Sigmoid colon (tissue), 7 donors: ENCODE measurements around the gene ATXN3. TPM values are rescaled to one million over a fixed set of nuclear protein-coding genes. Genes with fewer than 3 reads are reported as not detected.

Source experiments
- DNase-seq: peaks from one replicate; pipeline ENCODE4 v3.0.0-alpha.2; 2019
- H3K27ac ChIP-seq, 4 donors: fragments of 200-600 bp; sonication (generic); one replicate each; pipeline ENCODE4 v1.5.1; 2016 to 2019; ENCODE audit warnings: mild to moderate bottlenecking in 1 of 4
- H3K27me3 ChIP-seq, 3 donors: fragments of 200-600 bp; sonication (generic); one replicate each; pipeline ENCODE4 v1.5.1; 2019; ENCODE audit warnings: mild to moderate bottlenecking in 1 of 3
- H3K36me3 ChIP-seq, 4 donors: fragments of 200-600 bp; sonication (generic); one replicate each; pipeline ENCODE4 v1.5.1; 2016 to 2019
- H3K4me1 ChIP-seq, 4 donors: fragments of 200-600 bp; sonication (generic); one replicate each; pipeline ENCODE4 v1.5.1; 2017 to 2019
- H3K4me3 ChIP-seq, 4 donors: fragments of 200-600 bp; sonication (generic); one replicate each; pipeline ENCODE4 v1.5.1; 2017 to 2019; ENCODE audit warnings: mild to moderate bottlenecking in 2 of 4, moderate library complexity in 1 of 4
- H3K9me3 ChIP-seq, 4 donors: fragments of 200-600 bp in 3 of 4; sonication (generic) in 3 of 4; one replicate each; pipeline versions ENCODE4 v1.5.1 to v1.6.1; 2013 to 2019
- CTCF ChIP-seq, 4 experiments: fragments of 450-650 bp in 3 of 4; fragments of 200-600 bp in 1 of 4; IDR thresholded peaks; one replicate each; pipeline ENCODE4 v1.5.1; 2016 to 2019; ENCODE audit warnings: antibody characterized with exemption in 4 of 4, mild to moderate bottlenecking in 3 of 4, moderate library complexity in 2 of 4
- EP300 ChIP-seq, 4 donors: sonication (generic); formaldehyde crosslinking; IDR thresholded peaks; one replicate each; pipeline ENCODE4 v1.6.1; 2017; ENCODE audit warnings: antibody characterized with exemption in 4 of 4
- POLR2A ChIP-seq, 2 donors: fragments of 450-650 bp; IDR thresholded peaks; one replicate each; pipeline ENCODE4 v1.6.1; 2016; ENCODE audit warnings: antibody characterized with exemption in 2 of 2, mild to moderate bottlenecking in 2 of 2, moderate library complexity in 2 of 2
- POLR2AphosphoS5 ChIP-seq, 4 donors: sonication (generic); formaldehyde crosslinking; IDR thresholded peaks; one replicate each; pipeline ENCODE4 v1.6.1; 2017; ENCODE audit warnings: antibody characterized with exemption in 4 of 4
- WGBS, 2 donors: extraction: QIAGEN DNeasy Blood & Tissue Kit; methylation state at CpG; one replicate each; pipeline ENCODE4 v1.1.7; 2013; 5-methylcytosine and 5-hydroxymethylcytosine counted together
- intact Hi-C: fragments of 100-400 bp; cut with DNase I; formaldehyde crosslinking; loops from one replicate; pipeline ENCODE4 v1.15.1; 2023
- polyA plus RNA-seq, 3 donors: library from polyadenylated mRNA; stranded (reverse); fragments of 200-250 nt; gene quantifications; one replicate each; pipeline ENCODE4 v1.2.3, GENCODE V29; 2013
- total RNA-seq, 4 donors: library from RNA; depleted of rRNA; stranded (reverse); fragments of >200 nt; gene quantifications; one replicate each; pipeline ENCODE4 v1.1.0, GENCODE V29; 2016
- donor health status: healthy with polysubstance abuse.
- donor health status: Bipolar disorder and iron deficiency.
- donor health status: healthy.

ATXN3 gene
- total and polyA plus RNA-seq, 7 donors = 9.0 to 48.5 (median 30.4) TPM

DNA sequence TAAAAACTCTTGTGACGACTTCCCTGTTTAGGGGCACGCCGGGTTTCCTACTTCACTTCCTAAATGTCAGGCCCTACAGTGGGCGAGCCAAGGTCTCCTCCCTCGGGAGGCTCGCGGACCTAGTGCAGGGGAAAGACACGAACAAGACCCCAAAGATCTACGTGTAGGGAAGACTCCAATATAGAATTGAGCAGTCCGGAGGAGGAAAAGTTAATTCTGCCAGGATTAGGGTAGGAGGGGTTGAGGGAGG lies 564 bp downstream of the ATXN3 start:
- intact Hi-C loops = loop anchor here (2.0 to 10.0 kb wide), 4 partner anchors 15 to 601 kb away; partner anchors contain the start of genes CPSF2, NDUFB1 and TRIP11
- Histone ChIP-seq H3K27me3 (no peaks in the 10 kb centered on the region), H3K36me3 (no peaks in the 10 kb centered on the region), H3K4me3 (peak overlapping the region; percentile 78 to 96 (median 88)), H3K4me1 (peaks cover 0 to 34% (median 30%) of the 10 kb centered on the region in 4 donors), H3K9me3 (no peaks in the 10 kb centered on the region), H3K27ac (peak overlapping the region; percentile 96 to 99 (median 97))
- TF ChIP-seq EP300 (IDR thresholded peaks at IDR 0.05) = no peak
- TF ChIP-seq POLR2A (IDR thresholded peaks at IDR 0.05) = no peak
- no peak for TF ChIP-seq POLR2AphosphoS5 (IDR thresholded peaks at IDR 0.05)
- TF ChIP-seq CTCF (IDR thresholded peaks at IDR 0.05) = no peak
- DNase-seq = peak; percentile 82
- WGBS, 2 donors = 0% methylated on average over 10 of the region's 10 CpGs

DNA sequence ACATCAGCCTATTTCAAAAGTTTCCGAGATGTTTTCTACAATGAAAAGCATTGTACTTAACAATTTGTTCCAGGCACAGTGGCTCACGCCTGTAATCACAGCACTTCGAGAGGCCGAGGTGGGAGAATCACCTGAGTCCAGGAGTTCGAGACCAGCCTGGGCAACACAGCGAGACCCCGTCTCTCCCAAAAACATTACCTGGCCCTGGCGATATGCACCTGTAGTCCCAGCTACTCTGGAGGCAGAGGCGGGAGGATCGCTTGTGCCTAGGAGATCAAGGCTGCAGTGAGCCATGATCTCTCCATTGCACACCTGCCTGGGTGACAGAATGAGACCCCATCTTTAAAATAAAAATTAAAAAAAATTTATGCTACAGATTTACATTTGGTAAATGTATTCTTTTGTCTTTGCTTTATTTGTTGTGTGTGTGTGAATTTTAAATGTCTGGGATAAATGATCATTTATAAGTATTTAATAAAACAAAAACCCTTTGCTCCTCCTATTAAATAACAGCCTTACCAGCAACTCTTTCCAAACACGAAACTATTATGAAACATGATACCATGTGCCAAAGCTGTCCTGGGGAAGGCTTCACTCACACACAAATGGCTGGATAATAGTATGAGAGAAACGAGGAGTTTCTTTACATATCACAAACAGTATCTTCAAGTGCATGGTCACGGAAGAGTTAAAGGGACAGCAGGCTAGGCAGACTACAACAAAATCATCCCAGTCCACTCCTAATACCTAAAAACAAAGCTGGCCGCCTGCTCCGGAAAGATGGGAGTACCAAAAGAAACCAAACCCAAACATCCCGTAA lies 1.1 kb downstream of the ATXN3 start:
- H3K9me3 ChIP-seq = no peaks in the 10 kb centered on the region
- peak overlapping the region; percentile 78 to 96 (median 88) for H3K4me3 ChIP-seq
- no peak for TF ChIP-seq EP300 (IDR thresholded peaks at IDR 0.05)
- TF ChIP-seq POLR2A (IDR thresholded peaks at IDR 0.05) = no peak
- TF ChIP-seq CTCF (IDR thresholded peaks at IDR 0.05) = no peak
- TF ChIP-seq POLR2AphosphoS5 (IDR thresholded peaks at IDR 0.05) = no peak
- intact Hi-C loops = loop anchor here (5.0 to 10.0 kb wide), 2 partner anchors 497 to 600 kb away; no protein-coding TSS in a partner anchor
- DNase-seq = no peak
- WGBS, 2 donors = 52 to 56% methylated on average over 16 of the region's 16 CpGs
- peak overlapping the region; percentile 96 to 99 (median 97) for H3K27ac ChIP-seq
- H3K36me3 ChIP-seq = no peaks in the 10 kb centered on the region
- H3K27me3 ChIP-seq = no peaks in the 10 kb centered on the region
- peaks cover 0 to 37% (median 30%) of the 10 kb centered on the region in 4 donors for H3K4me1 ChIP-seq

GRCh38 chr14:92103363-92103989 lies 2.9 kb downstream of the ATXN3 start:
- WGBS, 2 donors = 48 to 74% methylated on average over 7 of the region's 7 CpGs
- TF ChIP-seq EP300 (IDR thresholded peaks at IDR 0.05) (no peak), POLR2AphosphoS5 (IDR thresholded peaks at IDR 0.05) (no peak), POLR2A (IDR thresholded peaks at IDR 0.05) (no peak), CTCF (IDR thresholded peaks at IDR 0.05) (no peak)
- DNase-seq = no peak
- intact Hi-C loops = loop anchor here (10.0 kb wide), 1 partner anchor 599 kb away; no protein-coding TSS in a partner anchor
- no peaks in the 10 kb centered on the region for H3K36me3 ChIP-seq
- H3K9me3 ChIP-seq = no peaks in the 10 kb centered on the region
- H3K4me3 ChIP-seq = no peak overlapping the region
- H3K4me1 ChIP-seq = peaks cover 0 to 37% (median 31%) of the 10 kb centered on the region in 4 donors
- peak overlapping the region in 1 of 4 donors; percentile 96 for H3K27ac ChIP-seq
- no peaks in the 10 kb centered on the region for H3K27me3 ChIP-seq

- no peak for DNase-seq
- H3K9me3 ChIP-seq = no peaks in the 10 kb centered on the region
- peaks cover 0 to 32% (median 24%) of the 10 kb centered on the region in 4 donors for H3K4me1 ChIP-seq
- H3K36me3 ChIP-seq = peaks cover 3 to 16% (median 4%) of the 10 kb centered on the region in 4 donors
- intact Hi-C loops = loop anchor here (10.0 kb wide), 1 partner anchor 595 kb away; no protein-coding TSS in a partner anchor
- TF ChIP-seq POLR2AphosphoS5 (IDR thresholded peaks at IDR 0.05) = no peak
- TF ChIP-seq EP300 (IDR thresholded peaks at IDR 0.05) = no peak
- TF ChIP-seq CTCF (IDR thresholded peaks at IDR 0.05) = no peak
- TF ChIP-seq POLR2A (IDR thresholded peaks at IDR 0.05) = no peak
- H3K27me3 ChIP-seq = no peaks in the 10 kb centered on the region
- H3K4me3 ChIP-seq = no peak overlapping the region
- no peak overlapping the region for H3K27ac ChIP-seq
Measured at GRCh38 chr14:92099802-92100201, 6.6 kb downstream of the ATXN3 start.
